GM12878 (cell line): ENCODE measurements around the gene ATF6. TPM values are rescaled to one million over a fixed set of nuclear protein-coding genes. Genes with fewer than 3 reads are reported as not detected.

ENCODE experiments used
- ATAC-seq: fragments of 200-7000 bp; cut with Tn5 transposase; 3 replicates; pipeline ENCODE4 v1.9.1; 2020; ENCODE audit warnings: mild to moderate bottlenecking, moderate library complexity
- BruUV-seq: library from RNA; stranded (reverse); fragments of 400-500 nt; replicated peaks from 2 replicates; lab custom pipeline; 2021; lab: Mats Ljungman, UMichigan
- CTCF ChIA-PET: fragments of 300-600 bp; sonication (Branson Sonifier 250); formaldehyde crosslinking; extraction: SDS; loops from one replicate; lab custom pipeline; 2021; ENCODE audit warnings: inconsistent platforms; lab: Yijun Ruan, JAX
- POLR2A ChIA-PET: fragments of 350-600 bp; formaldehyde crosslinking; extraction: SDS; loops from one replicate; lab custom pipeline; 2021; ENCODE audit warnings: inconsistent platforms; lab: Charles Lee
- RAD21 ChIA-PET: fragments of 300-600 bp; sonication (Branson Sonifier 250); formaldehyde crosslinking; loops from one replicate; lab custom pipeline; 2023; ENCODE audit warnings: antibody characterized with exemption; ENCODE audit not compliant: unreplicated experiment; lab: Charles Lee
- SMC1A ChIA-PET: fragments of 300-600 bp; sonication (Branson Sonifier 250); formaldehyde crosslinking; loops from one replicate; lab custom pipeline; 2023; ENCODE audit not compliant: unreplicated experiment, uncharacterized antibody; lab: Charles Lee
- DNase-seq: peaks from one replicate; pipeline ENCODE4 v3.0.0-alpha.2; 2011; ENCODE audit warnings: low read depth, low spot score
- FAIRE-seq: peaks from 3 replicates; lab custom pipeline; 2011; peaks lifted over from hg19 to GRCh38; lab: Jason Lieb, UNC
- H2AFZ ChIP-seq: 2 replicates; pipeline ENCODE4 v1.6.0; 2011; ENCODE audit warnings: low read depth, low read length, control low read depth; ENCODE audit not compliant: control insufficient read depth
- H3K27ac ChIP-seq: 2 replicates; pipeline ENCODE4 v1.5.1; 2011; ENCODE audit warnings: control low read depth; ENCODE audit not compliant: control insufficient read depth, insufficient read depth
- H3K27me3 ChIP-seq, 2 experiments: replicated peaks in 1 of 2; 2 replicates each; pipeline versions ENCODE4 v1.6.0 to v1.6.1; 2011; ENCODE audit warnings: low read length in 1 of 2; ENCODE audit not compliant: control insufficient read depth in 2 of 2, insufficient read depth in 2 of 2
- H3K36me3 ChIP-seq, 2 experiments: 2 replicates each; pipeline ENCODE4 v1.5.1; 2011; ENCODE audit warnings: low read length in 1 of 2; ENCODE audit not compliant: control insufficient read depth in 2 of 2, insufficient read depth in 2 of 2
- H3K4me1 ChIP-seq: 2 replicates; pipeline ENCODE4 v1.6.1; 2011; ENCODE audit warnings: mild to moderate bottlenecking, low read length, moderate library complexity, mixed read lengths; ENCODE audit not compliant: control insufficient read depth, insufficient read depth
- H3K4me2 ChIP-seq: 2 replicates; pipeline ENCODE4 v1.6.0; 2011; ENCODE audit warnings: control low read depth; ENCODE audit not compliant: control insufficient read depth, insufficient read depth
- H3K4me3 ChIP-seq: fragments of 200-600 bp; sonication (generic); 2 replicates; pipeline ENCODE4 v1.5.1; 2016
- H3K79me2 ChIP-seq: 2 replicates; pipeline ENCODE4 v1.6.0; 2011; ENCODE audit warnings: low read length; ENCODE audit not compliant: control insufficient read depth, insufficient read depth
- H3K9ac ChIP-seq: 2 replicates; pipeline ENCODE4 v1.8.0; 2011; ENCODE audit warnings: low read length, control low read depth, mixed read lengths; ENCODE audit not compliant: control insufficient read depth, insufficient read depth
- H3K9me3 ChIP-seq: replicated peaks from 3 replicates; pipeline ENCODE4 v1.5.1; 2011; ENCODE audit warnings: mild to moderate bottlenecking, low read length; ENCODE audit not compliant: control insufficient read depth, insufficient read depth
- H4K20me1 ChIP-seq: 2 replicates; pipeline ENCODE4 v1.6.0; 2011; ENCODE audit not compliant: control insufficient read depth, insufficient read depth
- HDAC6 ChIP-seq: fragments of 200-600 bp; sonication (generic); IDR thresholded peaks from one replicate; pipeline ENCODE4 v1.8.0; 2017; ENCODE audit warnings: antibody characterized with exemption; ENCODE audit not compliant: unreplicated experiment
- JUNB ChIP-seq: IDR thresholded peaks from 2 replicates; pipeline ENCODE4 v1.6.1; 2016; ENCODE audit warnings: antibody characterized with exemption, mild to moderate bottlenecking
- MEF2A ChIP-seq: IDR thresholded peaks from 2 replicates; pipeline ENCODE4 v1.6.1; 2011; ENCODE audit warnings: low read depth, mild to moderate bottlenecking, low read length, moderate library complexity; ENCODE audit not compliant: insufficient read depth
- MTA3 ChIP-seq: IDR thresholded peaks from 2 replicates; pipeline ENCODE4 v1.6.1; 2012; ENCODE audit warnings: low read length, inconsistent platforms, borderline replicate concordance
- SKIL ChIP-seq: fragments of 450-650 bp; IDR thresholded peaks from 2 replicates; pipeline ENCODE4 v1.6.1; 2017; ENCODE audit warnings: mild to moderate bottlenecking, low read depth, inconsistent platforms; ENCODE audit not compliant: poor library complexity, severe bottlenecking
- SMARCA5 ChIP-seq: fragments of 450-650 bp; IDR thresholded peaks from 2 replicates; pipeline ENCODE4 v1.6.1; 2017; ENCODE audit warnings: mild to moderate bottlenecking
- SREBF2 ChIP-seq: IDR thresholded peaks from 2 replicates; pipeline ENCODE4 v1.6.1; 2012; ENCODE audit warnings: mild to moderate bottlenecking, low read length
- STAT1 ChIP-seq: fragments of 450-650 bp; conservative IDR thresholded peaks from 2 replicates; pipeline ENCODE4 v1.6.1; 2014; ENCODE audit warnings: antibody characterized with exemption, mild to moderate bottlenecking
- ZNF274 ChIP-seq: IDR thresholded peaks from one replicate; pipeline ENCODE4 v1.8.0; 2011; ENCODE audit not compliant: insufficient read length, insufficient read depth
- WGBS: methylation state at CpG from one replicate; pipeline ENCODE4 v1.1.6; 2016; ENCODE audit warnings: low lambda C conversion rate; ENCODE audit not compliant: insufficient replicate concordance, insufficient coverage; ENCODE audit errors: missing lambda C conversion rate; 5-methylcytosine and 5-hydroxymethylcytosine counted together
- in situ Hi-C: fragments of 300-500 bp; cut with MboI; formaldehyde crosslinking; loops from 9 replicates; pipeline ENCODE4 v1.14.3; 2018; ENCODE audit warnings: mixed read lengths
- intact Hi-C: fragments of 100-400 bp; cut with micrococcal nuclease; formaldehyde crosslinking; loops from one replicate; pipeline ENCODE4 v1.14.2; 2022; ENCODE audit not compliant: unreplicated experiment
- polyA plus RNA-seq, 11 experiments: library from polyadenylated mRNA; depleted of rRNA in 4 of 11; unstranded in 6 of 11; stranded (reverse) in 5 of 11; fragments of >200 nt; fragmentation: Nextera tagmentation in 4 of 11; fragmentation: Illumina TruSeq in 1 of 11; extraction: Ambion mirVana in 4 of 11; extraction: Trizol in 1 of 11; gene quantifications; 1 replicate in 1 of 11; 2 replicates in 10 of 11; pipeline versions ENCODE4 v1.2.1 to v1.2.3, GENCODE V29; 2011 to 2016; ENCODE audit warnings: inconsistent platforms in 2 of 11, missing spikeins in 2 of 11, low read depth in 1 of 11
- total RNA-seq, 4 experiments: library from RNA; depleted of rRNA in 3 of 4; stranded (reverse); fragments of >200 nt in 3 of 4; fragmentation: Illumina TruSeq in 1 of 4; extraction: Trizol in 1 of 4; gene quantifications; 2 replicates each; pipeline versions ENCODE4 v1.2.1 to v1.2.3, GENCODE V29; 2013 to 2021
- TF ChIP-seq, protein P1 (sequence below): fragments of 450-650 bp; formaldehyde crosslinking; IDR thresholded peaks from 2 replicates; pipeline ENCODE4 v1.4.0; 2022; ENCODE audit warnings: mild to moderate bottlenecking, moderate library complexity
- TF ChIP-seq, protein P2 (sequence below): fragments of 450-650 bp; IDR thresholded peaks from 2 replicates; pipeline ENCODE4 v1.6.1; 2017; ENCODE audit warnings: low read depth, mild to moderate bottlenecking, moderate library complexity

Gene ATF6
- total and polyA plus RNA-seq, 10 of the 15 experiments (the other 5 are each of a cell fraction or from before 2014, with no cell fraction given) = 7.8 to 24.3 (median 14.7) TPM

GRCh38 chr1:161955606-161956005 lies 189.5 kb downstream of the ATF6 start:
- no peaks in the 10 kb centered on the region for H3K4me1 ChIP-seq
- H3K79me2 ChIP-seq = no peaks in the 10 kb centered on the region
- no peak overlapping the region for H3K4me3 ChIP-seq
- in situ Hi-C loops (no loop called here), intact Hi-C loops (no loop called here)
- no peak overlapping the region for H3K4me2 ChIP-seq
- SMC1A ChIA-PET = no interaction called here
- H3K27ac ChIP-seq = no peak overlapping the region
- no TSS peak for BruUV-seq
- ATAC-seq (no peak), FAIRE-seq (no peak), DNase-seq (no peak)
- POLR2A ChIA-PET = no interaction called here
- no peak for TF ChIP-seq JUNB
- TF ChIP-seq SMARCA5 = no peak
- TF ChIP-seq, protein P1, sequence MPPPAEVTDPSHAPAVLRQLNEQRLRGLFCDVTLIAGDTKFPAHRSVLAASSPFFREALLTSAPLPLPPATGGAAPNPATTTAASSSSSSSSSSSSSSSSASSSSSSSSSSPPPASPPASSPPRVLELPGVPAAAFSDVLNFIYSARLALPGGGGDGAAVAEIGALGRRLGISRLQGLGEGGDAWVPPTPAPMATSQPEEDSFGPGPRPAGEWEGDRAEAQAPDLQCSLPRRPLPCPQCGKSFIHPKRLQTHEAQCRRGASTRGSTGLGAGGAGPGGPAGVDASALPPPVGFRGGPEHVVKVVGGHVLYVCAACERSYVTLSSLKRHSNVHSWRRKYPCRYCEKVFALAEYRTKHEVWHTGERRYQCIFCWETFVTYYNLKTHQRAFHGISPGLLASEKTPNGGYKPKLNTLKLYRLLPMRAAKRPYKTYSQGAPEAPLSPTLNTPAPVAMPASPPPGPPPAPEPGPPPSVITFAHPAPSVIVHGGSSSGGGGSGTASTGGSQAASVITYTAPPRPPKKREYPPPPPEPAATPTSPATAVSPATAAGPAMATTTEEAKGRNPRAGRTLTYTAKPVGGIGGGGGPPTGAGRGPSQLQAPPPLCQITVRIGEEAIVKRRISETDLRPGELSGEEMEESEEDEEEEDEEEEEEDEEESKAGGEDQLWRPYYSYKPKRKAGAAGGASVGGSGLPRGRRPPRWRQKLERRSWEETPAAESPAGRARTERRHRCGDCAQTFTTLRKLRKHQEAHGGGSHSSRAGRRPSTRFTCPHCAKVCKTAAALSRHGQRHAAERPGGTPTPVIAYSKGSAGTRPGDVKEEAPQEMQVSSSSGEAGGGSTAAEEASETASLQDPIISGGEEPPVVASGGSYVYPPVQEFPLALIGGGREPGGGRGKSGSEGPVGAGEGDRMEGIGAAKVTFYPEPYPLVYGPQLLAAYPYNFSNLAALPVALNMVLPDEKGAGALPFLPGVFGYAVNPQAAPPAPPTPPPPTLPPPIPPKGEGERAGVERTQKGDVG (CRISPR knock-in tag) = no peak
- no peak for TF ChIP-seq MTA3
- TF ChIP-seq, protein P2, sequence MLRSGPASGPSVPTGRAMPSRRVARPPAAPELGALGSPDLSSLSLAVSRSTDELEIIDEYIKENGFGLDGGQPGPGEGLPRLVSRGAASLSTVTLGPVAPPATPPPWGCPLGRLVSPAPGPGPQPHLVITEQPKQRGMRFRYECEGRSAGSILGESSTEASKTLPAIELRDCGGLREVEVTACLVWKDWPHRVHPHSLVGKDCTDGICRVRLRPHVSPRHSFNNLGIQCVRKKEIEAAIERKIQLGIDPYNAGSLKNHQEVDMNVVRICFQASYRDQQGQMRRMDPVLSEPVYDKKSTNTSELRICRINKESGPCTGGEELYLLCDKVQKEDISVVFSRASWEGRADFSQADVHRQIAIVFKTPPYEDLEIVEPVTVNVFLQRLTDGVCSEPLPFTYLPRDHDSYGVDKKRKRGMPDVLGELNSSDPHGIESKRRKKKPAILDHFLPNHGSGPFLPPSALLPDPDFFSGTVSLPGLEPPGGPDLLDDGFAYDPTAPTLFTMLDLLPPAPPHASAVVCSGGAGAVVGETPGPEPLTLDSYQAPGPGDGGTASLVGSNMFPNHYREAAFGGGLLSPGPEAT = no peak
- no peak for TF ChIP-seq SREBF2
- TF ChIP-seq ZNF274 = no peak
- no peak for TF ChIP-seq SKIL
- no peak for TF ChIP-seq HDAC6
- TF ChIP-seq MEF2A = no peak
- no peak for TF ChIP-seq STAT1
- no peaks in the 10 kb centered on the region for H4K20me1 ChIP-seq
- CTCF ChIA-PET = no interaction called here
- H3K36me3 ChIP-seq = peaks cover 1 to 2% of the 10 kb centered on the region in 2 experiments; a peak in 3 of 4 replicates
- no peaks in the 10 kb centered on the region for H3K27me3 ChIP-seq
- no peak overlapping the region for H2AFZ ChIP-seq
- no peaks in the 10 kb centered on the region for H3K9me3 ChIP-seq
- RAD21 ChIA-PET = no interaction called here
- WGBS = 94% methylated on average over 2 of the region's 2 CpGs
- no peak overlapping the region for H3K9ac ChIP-seq
